Measurements from ENCODE around the gene AGO3. TPM values are rescaled to one million over a fixed set of nuclear protein-coding genes. Genes with fewer than 3 reads are reported as not detected.

The AGO3 gene
- polyA plus RNA-seq, 1 donor from 2014 or later, result 13.1 TPM

DNA sequence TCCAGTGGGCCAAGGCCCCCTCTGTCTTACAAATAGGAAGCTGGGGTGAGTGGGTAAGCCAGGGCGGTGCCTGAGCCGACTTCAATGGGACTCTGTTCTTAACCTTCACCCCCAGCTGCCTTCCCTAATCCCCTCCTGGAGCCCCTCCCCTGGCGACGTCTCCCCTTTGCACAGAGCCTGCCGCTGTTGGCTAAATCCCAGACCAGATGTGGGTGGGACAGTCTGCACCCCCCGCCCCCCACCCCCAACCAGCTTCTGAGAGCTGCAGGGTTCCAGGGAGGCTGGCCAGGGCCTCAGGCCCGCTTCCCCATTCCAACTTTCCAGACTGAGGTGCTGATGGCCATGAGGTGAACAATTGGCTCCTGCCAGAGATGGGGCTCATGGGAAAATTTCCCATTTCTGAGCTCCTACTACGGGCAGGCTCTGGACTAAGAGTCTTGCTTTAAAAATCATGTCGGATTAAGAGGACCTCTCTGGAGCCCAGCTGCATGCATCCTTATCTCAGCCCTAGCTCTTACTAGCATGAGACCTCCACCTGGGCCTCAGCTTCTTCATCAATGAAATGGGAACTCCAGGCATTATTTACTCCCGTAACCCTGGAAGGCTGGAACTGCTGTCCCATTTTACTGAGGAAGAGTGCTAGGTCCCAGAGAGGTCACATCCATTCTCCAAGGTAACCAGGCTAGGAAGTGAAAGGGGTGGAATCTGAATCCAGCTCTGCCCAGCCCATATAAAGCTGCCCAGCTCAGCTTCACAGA, 187.7 kb downstream of the AGO3 start:
- H3K4me3 Mint-ChIP-seq, result no peak overlapping the region
- H3K27me3 Mint-ChIP-seq, result peaks cover 7% of the 10 kb centered on the region
- H3K4me1 Mint-ChIP-seq, result peaks cover 5 to 13% (median 12%) of the 10 kb centered on the region in 3 donors
- no peak overlapping the region for H3K27ac Mint-ChIP-seq
- no peaks in the 10 kb centered on the region for H3K36me3 Mint-ChIP-seq
- no peaks in the 10 kb centered on the region for H3K9me3 Mint-ChIP-seq

DNA sequence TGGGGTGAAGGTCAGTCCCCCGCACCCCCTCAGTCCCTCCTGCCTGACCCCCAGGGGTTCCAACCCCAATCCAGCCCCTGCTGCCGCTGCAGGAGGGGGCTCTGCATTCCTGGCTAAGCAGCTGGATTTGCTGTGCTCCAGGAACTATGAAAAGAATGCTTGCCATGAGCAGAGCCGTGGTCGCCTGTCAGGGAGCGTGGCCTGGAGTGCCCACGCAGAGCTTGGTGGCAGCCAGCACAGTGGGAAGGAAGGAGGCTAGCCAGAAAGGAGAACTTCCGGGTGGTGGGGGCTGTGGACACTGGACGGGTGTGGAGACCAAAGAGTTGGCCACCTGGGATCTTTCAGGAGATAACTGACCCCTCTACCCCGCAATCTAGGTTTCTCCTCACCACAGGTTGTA, 188.6 kb downstream of the AGO3 start:
- H3K27ac Mint-ChIP-seq, result no peak overlapping the region
- no peaks in the 10 kb centered on the region for H3K9me3 Mint-ChIP-seq
- H3K27me3 Mint-ChIP-seq, result peaks cover 11% of the 10 kb centered on the region
- no peaks in the 10 kb centered on the region for H3K36me3 Mint-ChIP-seq
- peaks cover 6 to 15% (median 14%) of the 10 kb centered on the region in 3 donors for H3K4me1 Mint-ChIP-seq
- no peak overlapping the region for H3K4me3 Mint-ChIP-seq

Other genes starting within 250 kb of the AGO3 start
- gene C1orf216, start 212.2 kb upstream of the AGO3 start, polyA plus RNA-seq, result 8.0 TPM
- gene CLSPN, start 161.1 kb upstream of the AGO3 start, polyA plus RNA-seq, result 0.23 TPM
- gene AGO4, start 123.1 kb upstream of the AGO3 start, polyA plus RNA-seq, result 4.2 TPM
- 6.2 TPM for gene AGO1, start 47.9 kb upstream of the AGO3 start, polyA plus RNA-seq
- not detected for gene TEKT2, start 153.0 kb downstream of the AGO3 start, polyA plus RNA-seq
- 29.7 TPM for gene ADPRS, start 157.8 kb downstream of the AGO3 start, polyA plus RNA-seq
- not detected for gene COL8A2, start 194.1 kb downstream of the AGO3 start, polyA plus RNA-seq
- gene TRAPPC3, start 218.4 kb downstream of the AGO3 start, polyA plus RNA-seq, result 101 TPM
- gene MAP7D1, start 225.1 kb downstream of the AGO3 start, polyA plus RNA-seq, result 11.4 TPM